ENCODE data around the gene TRPV2. TPM values are rescaled to one million over a fixed set of nuclear protein-coding genes. Genes with fewer than 3 reads are reported as not detected.

Gene TRPV2
- total and polyA plus RNA-seq, 2 experiments from 2014 or later: 0.09 to 0.93 TPM

GRCh38 chr17:16443511-16444257, 28.3 kb downstream of the TRPV2 start:
- TF ChIP-seq CTCF (IDR thresholded peaks at IDR 0.05; ENCODE audit: low read depth, low read length): no peak
- Histone ChIP-seq H3K36me3 (peaks cover 29% of the 10 kb centered on the region), H3K27ac (peak overlapping the region; percentile 81), H3K27me3 (no peaks in the 10 kb centered on the region), H3K4me3 (no peak overlapping the region), H3K9me3 (ENCODE audit: low read depth) (no peaks in the 10 kb centered on the region), H3K4me1 (ENCODE audit: low read depth) (peaks cover 18% of the 10 kb centered on the region)
- no peak for DNase-seq (ENCODE audit: low read depth in 1 of 2, low spot score in 1 of 2)

- H3K27ac ChIP-seq: peak overlapping the region; percentile 81
These were observed 29.0 kb downstream of the TRPV2 start for GRCh38 chr17:16444258-16444886.

GRCh38 chr17:16446338-16446983, 31.1 kb downstream of the TRPV2 start:
- Histone ChIP-seq H3K9me3 (ENCODE audit: low read depth) (no peaks in the 10 kb centered on the region), H3K4me1 (ENCODE audit: low read depth) (peaks cover 5% of the 10 kb centered on the region), H3K4me3 (no peak overlapping the region), H3K36me3 (peaks cover 21% of the 10 kb centered on the region), H3K27ac (peak overlapping the region; percentile 82), H3K27me3 (no peaks in the 10 kb centered on the region)
- no peak for DNase-seq (ENCODE audit: low read depth in 1 of 2, low spot score in 1 of 2)
- TF ChIP-seq CTCF (IDR thresholded peaks at IDR 0.05; ENCODE audit: low read depth, low read length): no peak

More at GRCh38 chr17:16444258-16444886, 29.0 kb downstream of the TRPV2 start:
- Histone ChIP-seq H3K27me3 (no peaks in the 10 kb centered on the region), H3K4me1 (ENCODE audit: low read depth) (peaks cover 18% of the 10 kb centered on the region), H3K9me3 (ENCODE audit: low read depth) (no peaks in the 10 kb centered on the region), H3K36me3 (peaks cover 29% of the 10 kb centered on the region), H3K4me3 (no peak overlapping the region)
- peak in 1 of 2 donors; percentile 19 for DNase-seq (ENCODE audit: low read depth in 1 of 2, low spot score in 1 of 2)
- TF ChIP-seq CTCF (IDR thresholded peaks at IDR 0.05; ENCODE audit: low read depth, low read length): no peak

- Histone ChIP-seq H3K9me3 (ENCODE audit: low read depth) (no peaks in the 10 kb centered on the region), H3K36me3 (peaks cover 9% of the 10 kb centered on the region), H3K4me1 (ENCODE audit: low read depth) (peaks cover 5% of the 10 kb centered on the region), H3K4me3 (no peak overlapping the region), H3K27ac (peak overlapping the region; percentile 55), H3K27me3 (no peaks in the 10 kb centered on the region)
- TF ChIP-seq CTCF (IDR thresholded peaks at IDR 0.05; ENCODE audit: low read depth, low read length): no peak
- DNase-seq (ENCODE audit: low read depth in 1 of 2, low spot score in 1 of 2): no peak
These were observed 32.3 kb downstream of the TRPV2 start for GRCh38 chr17:16447676-16448075.

- Histone ChIP-seq H3K4me3 (no peak overlapping the region), H3K36me3 (peaks cover 3% of the 10 kb centered on the region), H3K27me3 (no peaks in the 10 kb centered on the region), H3K27ac (peak overlapping the region; percentile 55), H3K9me3 (ENCODE audit: low read depth) (no peaks in the 10 kb centered on the region), H3K4me1 (ENCODE audit: low read depth) (peaks cover 5% of the 10 kb centered on the region)
- no peak for DNase-seq (ENCODE audit: low read depth in 1 of 2, low spot score in 1 of 2)
- no peak for TF ChIP-seq CTCF (IDR thresholded peaks at IDR 0.05; ENCODE audit: low read depth, low read length)
These were observed 33.1 kb downstream of the TRPV2 start for GRCh38 chr17:16448490-16448889.

Data from cardiac muscle cell (in vitro differentiated cells and primary cell).